PC-9 (cell line): ENCODE results near the gene KMT2A. TPM values are rescaled to one million over a fixed set of nuclear protein-coding genes. Genes with fewer than 3 reads are reported as not detected.

Experiments
- BruUV-seq: library from RNA; stranded (reverse); fragments of 400-500 nt; replicated peaks from 2 replicates; lab custom pipeline; 2021; lab: Mats Ljungman, UMichigan
- CTCF ChIA-PET: fragments of 300-600 bp; sonication (Branson Sonifier 250); formaldehyde crosslinking; loops from one replicate; lab custom pipeline; 2022; ENCODE audit warnings: antibody characterized with exemption; lab: Charles Lee
- POLR2A ChIA-PET: fragments of 300-600 bp; sonication (Branson Sonifier 250); formaldehyde crosslinking; loops from one replicate; lab custom pipeline; 2022; ENCODE audit warnings: antibody characterized with exemption; ENCODE audit not compliant: unreplicated experiment; lab: Charles Lee
- DNase-seq, 2 experiments: peaks; one replicate each; pipeline versions ENCODE4 v3.0.0 to v3.0.0-alpha.2; 2015 to 2022; ENCODE audit warnings: mixed read lengths in 1 of 2
- H2AFZ ChIP-seq: fragments of 200-600 bp; sonication (generic); 2 replicates; pipeline ENCODE4 v1.8.1; 2017; ENCODE audit warnings: antibody characterized with exemption
- H3F3A ChIP-seq: fragments of 200-600 bp; sonication (generic); 2 replicates; pipeline ENCODE4 v1.8.1; 2017; ENCODE audit warnings: antibody characterized with exemption, mild to moderate bottlenecking, low read depth; ENCODE audit not compliant: insufficient read depth
- H3K27ac ChIP-seq: fragments of 200-600 bp; sonication (generic); 2 replicates; pipeline ENCODE4 v1.6.1; 2016; ENCODE audit warnings: mixed run types
- H3K27me3 ChIP-seq: fragments of 200-600 bp; sonication (generic); 2 replicates; pipeline ENCODE4 v1.6.1; 2016; ENCODE audit warnings: low read depth, mixed run types; ENCODE audit not compliant: insufficient read depth
- H3K36me3 ChIP-seq: fragments of 200-600 bp; sonication (generic); 2 replicates; pipeline ENCODE4 v1.6.1; 2016; ENCODE audit warnings: low read depth, mixed run types
- H3K4me1 ChIP-seq: fragments of 200-600 bp; sonication (generic); replicated peaks from 2 replicates; pipeline ENCODE4 v1.6.1; 2016; ENCODE audit warnings: mixed run types; ENCODE audit not compliant: insufficient read depth
- H3K4me2 ChIP-seq: fragments of 200-600 bp; sonication (generic); 2 replicates; pipeline ENCODE4 v1.6.1; 2017; ENCODE audit warnings: mixed run types
- H3K4me3 ChIP-seq: fragments of 200-600 bp; sonication (generic); 2 replicates; pipeline ENCODE4 v1.6.1; 2016; ENCODE audit warnings: mixed run types
- H3K79me2 ChIP-seq: fragments of 200-600 bp; sonication (generic); 2 replicates; pipeline ENCODE4 v1.6.1; 2017; ENCODE audit warnings: low read depth, mixed run types
- H3K9me2 ChIP-seq: fragments of 200-600 bp; sonication (generic); 2 replicates; pipeline ENCODE4 v1.8.1; 2017; ENCODE audit warnings: mild to moderate bottlenecking; ENCODE audit not compliant: insufficient read depth
- H3K9me3 ChIP-seq: fragments of 200-600 bp; sonication (generic); 2 replicates; pipeline ENCODE4 v1.8.1; 2016; ENCODE audit warnings: low read depth; ENCODE audit not compliant: insufficient read depth
- H4K20me1 ChIP-seq: fragments of 200-600 bp; sonication (generic); 2 replicates; pipeline ENCODE4 v1.8.1; 2017; ENCODE audit not compliant: insufficient read depth
- CTCF ChIP-seq: fragments of 200-600 bp; sonication (generic); conservative IDR thresholded peaks from 2 replicates; pipeline ENCODE4 v1.6.1; 2017; ENCODE audit warnings: mixed run types, antibody characterized with exemption, mild to moderate bottlenecking, moderate library complexity
- EZH2 ChIP-seq: fragments of 200-600 bp; sonication (generic); IDR thresholded peaks from 2 replicates; pipeline ENCODE4 v1.8.0; 2017; ENCODE audit warnings: antibody characterized with exemption, low read depth
- intact Hi-C: fragments of 100-400 bp; cut with micrococcal nuclease; formaldehyde crosslinking; loops from one replicate; pipeline ENCODE4 v1.10.0; 2022; ENCODE audit not compliant: unreplicated experiment
- total RNA-seq: library from RNA; stranded (reverse); gene quantifications from 2 replicates; pipeline ENCODE4 v1.2.3, GENCODE V29; 2021

KMT2A gene
- total RNA-seq, 1 experiment from 2014 or later: 80.3 TPM

GRCh38 chr11:118544010-118544646 lies 107.8 kb downstream of the KMT2A start:
- no peaks in the 10 kb centered on the region for H3K4me1 ChIP-seq
- ChIA-PET POLR2A (no interaction called here), CTCF (interaction anchor here (0.6 kb wide), 1 partner anchor 9 kb away, joined by 3 read pairs; no protein-coding TSS in a partner anchor)
- no peaks in the 10 kb centered on the region for H3K9me3 ChIP-seq
- no peak overlapping the region for H2AFZ ChIP-seq
- TF ChIP-seq EZH2 (no peak), CTCF (no peak)
- H3K4me3 ChIP-seq: no peak overlapping the region
- peaks cover 3% of the 10 kb centered on the region for H3F3A ChIP-seq
- H3K27ac ChIP-seq: no peak overlapping the region
- intact Hi-C loops: no loop called here
- no peaks in the 10 kb centered on the region for H3K79me2 ChIP-seq
- no peaks in the 10 kb centered on the region for H3K27me3 ChIP-seq
- H3K4me2 ChIP-seq: no peak overlapping the region
- DNase-seq: no peak
- H4K20me1 ChIP-seq: no peaks in the 10 kb centered on the region
- no peaks in the 10 kb centered on the region for H3K9me2 ChIP-seq
- no TSS peak for BruUV-seq
- no peaks in the 10 kb centered on the region for H3K36me3 ChIP-seq

GRCh38 chr11:118544647-118545010 lies 108.3 kb downstream of the KMT2A start:
- no TSS peak for BruUV-seq
- H3K79me2 ChIP-seq: no peaks in the 10 kb centered on the region
- no peaks in the 10 kb centered on the region for H3K27me3 ChIP-seq
- H3K4me3 ChIP-seq: no peak overlapping the region
- no peak overlapping the region for H2AFZ ChIP-seq
- no peak for TF ChIP-seq CTCF
- TF ChIP-seq EZH2: no peak
- H3F3A ChIP-seq: peaks cover 3% of the 10 kb centered on the region
- no peak for DNase-seq
- intact Hi-C loops: no loop called here
- ChIA-PET POLR2A (no interaction called here), CTCF (interaction anchor here (0.6 kb wide), 1 partner anchor 10 kb away, joined by 3 read pairs; no protein-coding TSS in a partner anchor)
- H3K4me2 ChIP-seq: no peak overlapping the region
- no peaks in the 10 kb centered on the region for H3K36me3 ChIP-seq
- H3K9me2 ChIP-seq: no peaks in the 10 kb centered on the region
- no peaks in the 10 kb centered on the region for H3K9me3 ChIP-seq
- no peaks in the 10 kb centered on the region for H3K4me1 ChIP-seq
- H4K20me1 ChIP-seq: no peaks in the 10 kb centered on the region
- H3K27ac ChIP-seq: no peak overlapping the region

- H4K20me1 ChIP-seq: no peaks in the 10 kb centered on the region
- BruUV-seq: no TSS peak
- H3K4me3 ChIP-seq: no peak overlapping the region
- H2AFZ ChIP-seq: no peak overlapping the region
- intact Hi-C loops: no loop called here
- no peak for TF ChIP-seq CTCF
- TF ChIP-seq EZH2: no peak
- no peak overlapping the region for H3K4me2 ChIP-seq
- H3K27me3 ChIP-seq: no peaks in the 10 kb centered on the region
- DNase-seq: no peak
- CTCF ChIA-PET: no interaction called here
- peaks cover 3% of the 10 kb centered on the region for H3F3A ChIP-seq
- no peaks in the 10 kb centered on the region for H3K36me3 ChIP-seq
- H3K4me1 ChIP-seq: no peaks in the 10 kb centered on the region
- no peaks in the 10 kb centered on the region for H3K79me2 ChIP-seq
- POLR2A ChIA-PET: no interaction called here
- H3K9me2 ChIP-seq: no peaks in the 10 kb centered on the region
- H3K27ac ChIP-seq: no peak overlapping the region
- no peaks in the 10 kb centered on the region for H3K9me3 ChIP-seq
These were observed 109.2 kb downstream of the KMT2A start for GRCh38 chr11:118545533-118545932.
